Ovary (tissue), 9 donors: ENCODE results near the gene BZW1. TPM values are rescaled to one million over a fixed set of nuclear protein-coding genes. Genes with fewer than 3 reads are reported as not detected.

Experiments used
- DNase-seq, 5 donors: peaks; one replicate each; pipeline ENCODE4 v3.0.0-alpha.2; 2019 to 2020
- H3K27ac ChIP-seq, 2 donors: fragments of 200-600 bp; one replicate each; pipeline versions ENCODE4 v1.5.1 to v1.8.0; 2019 to 2022
- H3K27me3 ChIP-seq: fragments of 200-600 bp; one replicate; pipeline ENCODE4 v1.8.0; 2022
- H3K36me3 ChIP-seq: fragments of 200-600 bp; sonication (generic); one replicate; pipeline ENCODE4 v1.5.1; 2019
- H3K4me1 ChIP-seq: one replicate; pipeline ENCODE4 v1.8.1; 2013; ENCODE audit warnings: mild to moderate bottlenecking, moderate library complexity; ENCODE audit not compliant: insufficient read depth
- H3K4me3 ChIP-seq: fragments of 200-600 bp; sonication (generic); one replicate; pipeline ENCODE4 v1.5.1; 2017
- H3K9me3 ChIP-seq, 2 donors: fragments of 200-600 bp in 1 of 2; sonication (generic) in 1 of 2; one replicate each; pipeline versions ENCODE4 v1.5.1 to v1.8.1; 2013 to 2019; ENCODE audit warnings: mild to moderate bottlenecking in 1 of 2, moderate library complexity in 1 of 2
- EP300 ChIP-seq: sonication (generic); formaldehyde crosslinking; IDR thresholded peaks from one replicate; pipeline ENCODE4 v1.6.1; 2017; ENCODE audit warnings: antibody characterized with exemption
- POLR2A ChIP-seq: fragments of 450-650 bp; IDR thresholded peaks from one replicate; pipeline ENCODE4 v1.6.1; 2017; ENCODE audit warnings: antibody characterized with exemption, mild to moderate bottlenecking, moderate library complexity
- WGBS, 3 donors: extraction: QIAGEN DNeasy Blood & Tissue Kit in 1 of 3; methylation state at CpG; one replicate each; pipeline versions ENCODE4 v1.1.5 to v1.1.7; 2013 to 2017; 5-methylcytosine and 5-hydroxymethylcytosine counted together
- intact Hi-C, 4 donors: fragments of 100-400 bp; cut with DNase I; formaldehyde crosslinking; loops; one replicate each; pipeline versions ENCODE4 v1.11.0 to v1.15.1; 2022 to 2023
- polyA plus RNA-seq, 2 donors: library from polyadenylated mRNA; stranded (reverse); fragments of 200-250 nt in 1 of 2; fragments of 350-450 nt in 1 of 2; fragmentation: Illumina TruSeq in 1 of 2; extraction: RNeasy Lipid Tissue Mini Kit (QIAGEN cat#74804) in 1 of 2; gene quantifications; one replicate each; pipeline ENCODE4 v1.2.3, GENCODE V29; 2013 to 2014
- total RNA-seq, 7 donors: library from RNA; depleted of rRNA in 2 of 7; stranded (reverse); fragments of >200 nt in 2 of 7; fragmentation: NEBNext Ultra II Directional in 3 of 7; extraction: Animal tissue kit (Norgen Biotek cat#: 25700) in 3 of 7; gene quantifications; one replicate each; pipeline versions ENCODE4 v1.1.0 to v1.2.4, GENCODE V29; 2016 to 2023
- TF ChIP-seq, protein P1 (sequence below), 3 donors: fragments of 450-650 bp in 2 of 3; fragments of 200-600 bp in 1 of 3; IDR thresholded peaks; one replicate each; pipeline versions ENCODE4 v1.5.1 to v1.8.0; 2016 to 2022; ENCODE audit warnings: antibody characterized with exemption in 3 of 3, mild to moderate bottlenecking in 1 of 3
- donor health status: DM: no; HTN: no; CAD: no; lungs with moderate emphysema.
- donor health status: DM: no; HTN: no; CAD: no.
- donor health status: Bipolar disorder and iron deficiency.
- donor health status: DM: yes; HTN: yes; CAD: no.
- donor health status: DM: no; HTN: no; CAD: no.
- donor health status: DM: yes; HTN: yes; CAD: no.

BZW1 gene
- total and polyA plus RNA-seq, 9 donors = 47.0 to 278 (median 134) TPM

DNA sequence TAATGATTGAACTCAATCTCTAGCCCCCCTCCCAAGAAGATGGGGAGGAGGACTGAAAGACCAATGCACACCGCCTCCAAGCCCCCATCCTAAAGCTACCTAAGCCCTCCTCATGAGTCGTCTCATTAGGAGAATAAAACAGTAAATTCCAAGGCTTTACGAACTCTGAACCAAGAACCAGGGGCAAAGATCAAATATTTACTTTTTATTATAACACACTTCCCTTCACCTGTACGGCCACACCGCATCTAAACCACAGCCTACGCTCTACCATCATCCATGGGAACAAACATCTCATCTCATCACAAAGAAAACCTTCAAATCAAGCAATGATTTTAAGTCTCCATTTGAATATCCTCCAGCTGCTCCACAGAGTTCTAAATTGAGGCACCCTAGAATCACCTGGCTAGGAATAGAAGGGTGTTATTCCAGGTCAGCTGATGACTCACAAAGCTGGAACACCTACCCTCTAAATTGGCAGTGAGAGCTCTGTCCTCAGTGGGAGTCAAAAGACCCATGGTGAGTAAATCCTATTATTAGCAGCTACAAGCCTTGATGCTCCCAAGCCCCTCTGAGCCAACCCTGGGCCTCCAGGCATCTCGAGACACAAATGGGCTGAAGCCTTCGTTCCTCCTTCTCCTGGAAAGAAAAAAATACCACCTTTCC is 45.6 kb upstream of the BZW1 start:
- no peaks in the 10 kb centered on the region for H3K36me3 ChIP-seq
- no peak overlapping the region for H3K4me3 ChIP-seq
- no peaks in the 10 kb centered on the region for H3K4me1 ChIP-seq
- H3K27me3 ChIP-seq = no peaks in the 10 kb centered on the region
- intact Hi-C loops = no loop called here
- WGBS, 3 donors = 90 to 92% (median 90%) methylated on average over 8 of the region's 8 CpGs
- TF ChIP-seq, protein P1, sequence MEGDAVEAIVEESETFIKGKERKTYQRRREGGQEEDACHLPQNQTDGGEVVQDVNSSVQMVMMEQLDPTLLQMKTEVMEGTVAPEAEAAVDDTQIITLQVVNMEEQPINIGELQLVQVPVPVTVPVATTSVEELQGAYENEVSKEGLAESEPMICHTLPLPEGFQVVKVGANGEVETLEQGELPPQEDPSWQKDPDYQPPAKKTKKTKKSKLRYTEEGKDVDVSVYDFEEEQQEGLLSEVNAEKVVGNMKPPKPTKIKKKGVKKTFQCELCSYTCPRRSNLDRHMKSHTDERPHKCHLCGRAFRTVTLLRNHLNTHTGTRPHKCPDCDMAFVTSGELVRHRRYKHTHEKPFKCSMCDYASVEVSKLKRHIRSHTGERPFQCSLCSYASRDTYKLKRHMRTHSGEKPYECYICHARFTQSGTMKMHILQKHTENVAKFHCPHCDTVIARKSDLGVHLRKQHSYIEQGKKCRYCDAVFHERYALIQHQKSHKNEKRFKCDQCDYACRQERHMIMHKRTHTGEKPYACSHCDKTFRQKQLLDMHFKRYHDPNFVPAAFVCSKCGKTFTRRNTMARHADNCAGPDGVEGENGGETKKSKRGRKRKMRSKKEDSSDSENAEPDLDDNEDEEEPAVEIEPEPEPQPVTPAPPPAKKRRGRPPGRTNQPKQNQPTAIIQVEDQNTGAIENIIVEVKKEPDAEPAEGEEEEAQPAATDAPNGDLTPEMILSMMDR (IDR thresholded peaks at IDR 0.05) = no peak
- no peak for TF ChIP-seq POLR2A
- no peak for TF ChIP-seq EP300
- H3K27ac ChIP-seq = no peak overlapping the region
- H3K9me3 ChIP-seq = no peaks in the 10 kb centered on the region
- no peak for DNase-seq

DNA sequence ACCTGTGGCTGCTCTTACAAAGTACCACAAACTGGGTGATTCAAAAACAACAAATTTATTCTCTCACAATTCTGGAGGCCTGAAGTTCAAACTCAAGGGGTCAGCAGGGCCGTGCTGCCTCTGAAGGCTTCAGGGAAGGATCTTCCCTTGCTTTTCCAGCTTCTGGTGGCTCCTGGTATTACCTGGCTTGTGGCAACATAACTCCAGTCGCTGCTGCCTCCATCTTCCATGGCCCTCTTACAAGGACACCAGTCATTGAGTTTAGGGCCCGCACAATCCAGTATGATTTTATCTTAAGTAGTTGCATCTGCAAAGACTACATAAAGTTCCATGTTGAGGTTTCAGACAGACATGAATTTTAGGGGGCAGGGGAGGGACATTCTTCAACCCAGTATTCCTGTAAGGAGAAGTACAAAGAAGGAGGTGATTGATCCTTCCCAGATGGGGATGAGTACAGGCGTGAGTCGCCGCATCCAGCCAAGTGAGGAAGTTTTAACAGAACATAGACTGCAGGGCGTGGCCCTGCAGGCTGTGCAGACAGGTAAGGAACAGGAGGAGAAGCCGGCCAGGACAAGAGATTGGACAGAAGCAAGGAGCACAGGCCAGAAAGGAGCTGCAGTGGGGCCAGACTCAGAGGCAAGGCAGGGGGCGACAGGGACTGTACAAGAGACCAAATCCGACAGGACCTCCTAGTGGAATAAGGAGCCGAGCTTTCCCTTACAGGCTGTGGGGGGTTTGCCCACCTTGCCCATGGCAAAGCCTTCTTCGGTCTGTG is 44.4 kb upstream of the BZW1 start:
- no peak for DNase-seq
- TF ChIP-seq, protein P1 (IDR thresholded peaks at IDR 0.05) = no peak
- no peak for TF ChIP-seq POLR2A
- no peak for TF ChIP-seq EP300
- Histone ChIP-seq H3K4me1 (no peaks in the 10 kb centered on the region), H3K36me3 (no peaks in the 10 kb centered on the region), H3K4me3 (no peak overlapping the region), H3K9me3 (no peaks in the 10 kb centered on the region), H3K27me3 (no peaks in the 10 kb centered on the region), H3K27ac (no peak overlapping the region)
- WGBS, 3 donors = 83 to 85% (median 85%) methylated on average over 12 of the region's 12 CpGs
- intact Hi-C loops = no loop called here

DNA sequence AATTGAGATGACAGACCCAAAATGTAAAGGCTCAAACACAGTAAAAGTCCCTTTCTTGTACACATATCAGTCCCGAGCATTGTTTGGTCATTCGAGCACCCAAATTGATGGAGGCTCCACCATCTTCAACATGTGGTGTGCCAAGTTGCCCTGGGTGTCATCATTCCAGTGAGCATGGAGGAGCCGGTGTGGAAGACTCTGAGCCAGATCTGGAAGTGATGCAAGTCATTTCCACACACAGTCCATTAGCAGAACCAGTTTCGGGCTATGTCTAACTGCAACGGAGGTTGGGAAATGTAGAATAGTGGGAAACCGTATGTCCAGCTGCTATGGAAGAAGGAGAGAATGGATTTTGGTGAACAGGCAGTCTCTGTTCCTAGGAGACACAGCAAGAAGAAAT is 40.9 kb upstream of the BZW1 start:
- H3K36me3 ChIP-seq = no peaks in the 10 kb centered on the region
- H3K27me3 ChIP-seq = no peaks in the 10 kb centered on the region
- TF ChIP-seq, protein P1 (IDR thresholded peaks at IDR 0.05) = no peak
- no peak overlapping the region for H3K4me3 ChIP-seq
- no peaks in the 10 kb centered on the region for H3K9me3 ChIP-seq
- no peak overlapping the region for H3K27ac ChIP-seq
- no peak for DNase-seq
- no peaks in the 10 kb centered on the region for H3K4me1 ChIP-seq
- WGBS, 3 donors = 90 to 93% (median 91%) methylated on average over 6 of the region's 6 CpGs
- intact Hi-C loops = no loop called here

DNA sequence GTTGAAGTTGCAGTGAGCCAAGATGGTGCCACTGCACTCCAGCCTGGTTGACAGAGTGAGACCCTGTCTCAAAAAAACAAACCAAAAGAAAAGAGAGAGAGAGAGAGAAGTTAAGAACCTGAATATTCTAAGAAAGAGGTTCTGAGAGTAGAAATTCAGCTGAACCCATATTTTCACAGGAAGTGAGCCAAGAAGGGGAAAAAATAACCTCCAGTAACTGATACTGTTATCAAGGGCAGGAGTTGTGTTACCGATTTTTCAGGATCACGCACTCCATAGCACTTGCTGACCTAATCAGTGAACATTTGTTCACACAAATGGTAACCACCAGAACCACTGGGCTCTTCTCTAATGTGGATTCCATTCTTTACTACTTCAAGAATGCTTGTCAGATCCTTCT is 39.1 kb upstream of the BZW1 start:
- Histone ChIP-seq H3K4me1 (no peaks in the 10 kb centered on the region), H3K36me3 (no peaks in the 10 kb centered on the region), H3K9me3 (no peaks in the 10 kb centered on the region), H3K27me3 (no peaks in the 10 kb centered on the region), H3K4me3 (no peak overlapping the region), H3K27ac (no peak overlapping the region)
- intact Hi-C loops = no loop called here
- WGBS, 3 donors = 64 to 90% (median 70%) methylated on average over 2 of the region's 2 CpGs
- TF ChIP-seq, protein P1 (IDR thresholded peaks at IDR 0.05) = no peak
- no peak for TF ChIP-seq EP300
- no peak for TF ChIP-seq POLR2A
- no peak for DNase-seq
